RKO (cell line): Measurements from ENCODE around the gene OLFML2B.
"Not testable (repeated sequence)": the region's sequence is repeated elsewhere in the genome, so short reads cannot be mapped to it uniquely, and the experiment has no call there.

Experiments used
- DNase-seq: peaks from one replicate; pipeline ENCODE4 v3.0.0-alpha.2; 2016; ENCODE audit warnings: low spot score

Gene OLFML2B

DNA sequence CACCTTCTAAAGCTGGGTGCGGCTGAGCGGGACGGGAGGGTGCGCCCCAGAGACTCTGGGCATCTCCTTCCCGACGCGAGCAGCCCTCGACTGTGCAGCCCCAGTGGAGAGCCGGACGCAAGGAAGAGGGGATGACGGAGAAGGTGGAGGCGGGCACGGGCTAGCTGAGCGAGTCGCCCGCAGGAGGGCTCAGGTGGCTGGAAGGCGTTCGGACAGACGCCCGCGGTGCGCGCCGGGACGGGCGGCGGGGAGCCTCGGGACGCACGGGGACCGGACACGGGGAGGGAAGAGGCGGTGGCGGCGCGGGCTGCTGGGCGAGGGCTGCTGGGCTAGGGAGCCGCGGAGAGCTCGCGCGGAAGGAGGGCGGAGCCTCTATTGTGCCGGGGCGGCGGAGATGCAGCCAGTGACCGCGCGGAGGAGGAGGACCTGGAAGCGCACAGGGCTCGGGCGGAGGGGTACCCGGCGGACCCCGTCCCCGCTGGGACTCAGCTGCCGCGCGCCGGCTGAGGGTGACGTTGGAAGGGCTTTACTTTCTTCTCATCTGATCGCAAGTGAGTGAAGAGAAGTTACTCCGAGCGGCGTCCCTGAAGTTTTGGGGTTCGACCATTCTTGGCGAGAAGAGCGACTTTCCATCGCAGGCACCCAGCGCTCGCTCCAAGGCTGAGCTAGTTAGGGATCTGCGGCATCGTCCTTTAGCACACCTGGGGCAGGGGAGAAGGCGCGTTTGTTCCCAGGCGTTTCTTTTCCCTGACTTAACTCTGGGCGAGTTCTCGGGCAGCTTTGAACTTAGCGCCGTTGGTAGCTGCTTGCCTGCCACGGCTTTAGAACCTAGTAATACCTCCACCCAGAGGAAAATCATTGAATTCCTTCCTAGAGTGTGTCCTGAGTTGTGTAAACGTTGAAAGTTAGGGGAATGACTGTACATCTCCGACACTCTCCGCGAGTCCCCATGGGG is at the start of gene OLFML2B:
Gene OLFML2B (minus strand): TSS at position 323 of the 955 bp plus-strand sequence. CDS start 439 bp downstream, outside the sequence.
- peak; percentile 88 for DNase-seq

GRCh38 chr1:162072740-162073139 is 49.1 kb upstream of the OLFML2B start:
- DNase-seq = no peak

DNA sequence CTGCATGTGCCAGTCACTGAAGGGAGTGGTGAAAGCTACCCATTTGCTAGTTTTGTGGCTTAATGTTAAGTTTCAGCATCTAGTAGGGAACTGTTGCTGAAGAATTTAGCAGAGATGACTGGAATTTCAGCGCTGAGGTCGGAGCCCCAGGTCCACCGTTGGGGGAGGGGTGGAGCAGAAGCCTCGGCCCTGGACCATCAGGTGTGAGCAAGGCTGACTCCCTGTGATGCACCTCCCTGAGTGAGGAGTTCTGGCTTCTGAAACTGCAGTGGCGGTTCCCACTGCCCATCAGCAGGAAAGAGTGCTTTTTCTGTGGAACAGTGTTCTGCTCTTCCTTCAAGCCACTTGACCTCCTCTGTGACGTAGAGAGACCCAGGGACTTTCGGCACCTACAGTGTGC is 47.2 kb upstream of the OLFML2B start:
- no peak for DNase-seq

GRCh38 chr1:162070094-162070748 is 46.6 kb upstream of the OLFML2B start:
- no peak for DNase-seq

- DNase-seq = peak; percentile 76
These were observed 45.8 kb upstream of the OLFML2B start, which contains the start of gene NOS1AP for GRCh38 chr1:162069334-162070093. Gene NOS1AP (plus strand): TSS chr1:162069691. CDS start chr1:162070178, 487 bp downstream.

- DNase-seq = no peak
These were observed 44.6 kb upstream of the OLFML2B start for GRCh38 chr1:162068301-162068700.

GRCh38 chr1:162067466-162067865 is 43.8 kb upstream of the OLFML2B start:
- no peak for DNase-seq

GRCh38 chr1:162066836-162067235 is 43.2 kb upstream of the OLFML2B start:
- not testable (repeated sequence) for DNase-seq

DNA sequence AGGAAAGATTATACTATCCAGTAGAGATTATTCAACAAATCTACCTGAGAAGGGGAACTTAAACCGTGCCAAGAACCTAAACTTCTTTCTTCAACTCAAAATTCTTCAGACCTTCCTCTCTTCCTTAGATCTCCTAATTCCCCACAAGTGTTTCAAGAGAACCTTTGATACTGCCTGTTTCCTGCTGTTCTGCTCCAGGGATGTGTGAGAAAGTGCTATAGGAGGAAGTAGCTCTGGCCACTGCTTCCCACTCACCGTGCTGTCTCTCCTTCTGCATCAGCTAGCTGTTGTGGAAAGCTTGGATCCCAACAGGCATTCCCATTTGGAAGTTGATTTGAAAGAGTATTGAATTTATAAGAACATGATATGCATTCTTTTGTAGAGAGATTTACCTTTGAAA is 41.3 kb upstream of the OLFML2B start:
- no peak for DNase-seq

DNA sequence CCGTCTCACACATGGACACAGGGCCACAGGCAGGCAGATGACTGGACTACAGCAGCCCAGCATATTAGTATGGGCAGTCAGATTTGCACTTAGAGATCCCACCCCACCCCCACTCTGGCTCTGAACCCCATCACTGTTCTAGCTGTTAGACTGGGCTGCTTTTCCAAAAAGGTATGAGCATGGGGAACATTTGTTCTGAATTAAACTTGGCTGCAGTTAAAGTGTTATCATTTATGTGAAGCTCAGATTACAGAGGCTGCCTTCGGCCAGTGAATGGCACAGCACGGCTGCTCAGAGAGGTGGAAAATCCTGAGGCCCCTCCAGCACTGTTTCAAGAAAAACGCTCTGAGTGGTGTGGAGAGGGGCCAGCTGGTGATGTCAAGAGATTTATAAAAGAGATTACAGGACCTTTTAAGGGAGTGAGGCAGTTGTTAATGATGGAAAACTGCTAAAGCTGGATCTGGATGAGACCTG is 38.9 kb upstream of the OLFML2B start:
- DNase-seq = no peak

DNA sequence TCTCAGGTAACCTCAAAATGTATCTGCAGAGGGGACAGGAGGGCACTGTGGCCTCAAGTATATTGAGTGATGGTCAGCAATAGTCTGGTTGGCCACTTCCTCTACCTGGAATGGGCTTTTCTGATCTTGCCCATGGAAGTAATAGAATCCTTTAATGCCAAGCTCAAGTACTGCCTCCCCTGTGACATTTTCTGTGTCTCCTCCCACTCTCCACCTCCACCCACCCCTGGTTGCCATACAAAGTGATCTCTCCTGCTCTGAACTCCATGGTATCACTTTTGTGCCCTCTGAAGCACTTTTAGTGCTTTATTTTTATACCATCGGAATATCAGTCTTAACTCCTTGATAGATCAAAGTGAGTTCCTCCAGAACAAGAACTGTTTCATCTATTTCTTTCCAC is 36.6 kb upstream of the OLFML2B start:
- DNase-seq = no peak

- DNase-seq = no peak
These were observed 36.1 kb upstream of the OLFML2B start for GRCh38 chr1:162059721-162060120.

DNA sequence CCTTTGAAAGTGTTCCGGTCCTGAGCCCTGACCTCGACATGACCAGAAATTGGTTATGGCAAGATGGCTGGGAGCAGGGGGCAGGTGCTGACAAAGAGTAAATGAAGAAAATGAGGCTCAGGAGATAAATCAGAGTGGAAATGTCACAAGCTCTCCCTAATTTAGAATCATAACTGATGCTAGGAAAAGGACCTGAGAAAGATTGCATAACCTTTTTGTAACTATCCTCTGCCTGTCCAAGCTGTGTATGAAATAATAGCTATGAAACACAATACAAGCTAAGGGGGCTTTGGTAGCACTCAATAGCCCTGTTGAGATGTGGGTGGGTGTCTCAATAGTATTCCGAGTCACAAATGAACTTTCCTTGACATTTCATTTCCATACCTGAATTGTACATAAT is 32.9 kb upstream of the OLFML2B start:
- DNase-seq = no peak

GRCh38 chr1:162056043-162056442 is 32.4 kb upstream of the OLFML2B start:
- DNase-seq = peak; percentile 74

GRCh38 chr1:162055062-162055461 is 31.4 kb upstream of the OLFML2B start:
- DNase-seq = peak; percentile 71

DNA sequence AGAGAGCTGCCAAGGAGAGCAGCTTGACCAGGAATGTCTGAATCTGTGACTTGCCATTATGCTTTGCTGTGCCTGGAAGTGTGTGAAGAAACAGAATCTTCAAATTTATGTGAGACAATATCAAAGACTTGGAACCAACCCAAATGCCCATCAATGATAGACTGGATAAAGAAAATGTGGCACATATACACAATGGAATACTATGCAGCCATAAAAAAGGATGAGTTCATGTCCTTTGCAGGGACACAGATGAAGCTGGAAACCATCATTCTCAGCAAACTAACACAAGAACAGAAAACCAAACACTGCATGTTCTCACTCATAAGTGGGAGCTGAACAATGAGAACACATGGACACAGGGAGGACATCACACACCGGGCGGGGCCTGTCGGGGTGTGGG is 30.3 kb upstream of the OLFML2B start:
- not testable (repeated sequence) for DNase-seq

- no peak for DNase-seq
These were observed 23.3 kb upstream of the OLFML2B start for GRCh38 chr1:162046921-162047320.

GRCh38 chr1:162042361-162042760 is 18.7 kb upstream of the OLFML2B start:
- no peak for DNase-seq

DNA sequence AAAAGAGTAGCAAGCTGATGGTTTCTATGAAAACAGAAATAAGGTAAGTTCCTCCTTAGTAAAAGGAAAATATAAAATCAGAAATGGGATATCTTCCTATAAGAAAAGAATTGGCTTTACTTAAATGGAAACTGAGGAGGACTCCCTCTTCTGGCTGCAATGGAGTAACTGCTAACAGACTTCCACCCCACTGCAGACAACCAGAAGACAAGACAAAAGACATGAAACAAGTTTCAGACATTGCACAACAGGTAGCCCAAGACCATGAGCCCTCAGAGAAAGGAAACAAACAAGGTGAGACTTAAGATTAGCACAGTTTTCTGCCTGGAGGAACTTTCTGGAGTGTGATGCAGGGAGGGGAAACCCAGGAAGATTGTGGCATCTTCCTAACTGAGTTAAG is 17.0 kb upstream of the OLFML2B start:
- no peak for DNase-seq

- DNase-seq = no peak
These were observed 16.3 kb upstream of the OLFML2B start for GRCh38 chr1:162040001-162040400.

DNA sequence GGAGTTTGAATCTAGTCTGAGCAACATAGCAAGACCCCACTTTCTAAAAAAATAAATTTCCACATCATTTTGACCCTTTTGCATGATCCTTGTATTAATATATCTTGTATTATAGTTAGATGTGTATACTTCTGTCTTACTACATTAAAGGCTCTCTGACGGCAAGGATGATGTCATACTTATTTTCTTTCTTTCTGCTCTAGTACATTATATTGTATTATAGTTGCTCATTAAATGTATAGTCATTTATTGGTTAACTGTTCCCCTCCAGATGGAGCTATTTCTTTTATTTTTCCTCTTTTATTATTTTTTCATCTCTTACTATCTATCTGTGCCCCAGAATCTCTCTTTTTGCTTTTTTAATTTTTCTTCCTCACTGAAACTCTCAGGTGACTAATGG is 15.0 kb upstream of the OLFML2B start:
- DNase-seq = no peak

GRCh38 chr1:162036163-162036562 is 12.5 kb upstream of the OLFML2B start:
- DNase-seq = no peak
